ENCODE data around the gene HDAC7.

GRCh38 chr12:47779301-47779942, 40.3 kb downstream of the HDAC7 start:
- TF ChIP-seq CTCF (conservative IDR thresholded peaks at IDR 0.05; ENCODE audit: low read depth, low read length) = peak; percentile 96
- TF ChIP-seq EZH2 (IDR thresholded peaks at IDR 0.05; ENCODE audit: low read length, unreplicated experiment) = no peak
- no peak for TF ChIP-seq EZH2phosphoT487 (IDR thresholded peaks at IDR 0.05; ENCODE audit: borderline replicate concordance, low read length)

All from PC-3 (cell line).